HepG2 (cell line): ENCODE measurements around the gene NGRN.

Experiments
- IKZF1 ChIP-seq: fragments of 450-650 bp; IDR thresholded peaks from 2 replicates; pipeline ENCODE4 v1.7.1; 2016
- NR2C2 ChIP-seq: sonication (generic); formaldehyde crosslinking; IDR thresholded peaks from 2 replicates; pipeline ENCODE4 v1.4.0; 2020; ENCODE audit warnings: missing genetic modification reagents, mild to moderate bottlenecking, moderate library complexity, borderline replicate concordance

GRCh38 chr15:90228960-90229359, 36.5 kb upstream of the NGRN start:
- TF ChIP-seq IKZF1: no peak
- no peak for TF ChIP-seq NR2C2 (CRISPR knock-in tag)
